GM23338 (cell line): ENCODE results near the gene PFKFB3.

Source experiments
- CREB1 ChIP-seq: fragments of 250-450 bp; sonication (Bioruptor Pico); IDR thresholded peaks from 2 replicates; pipeline ENCODE4 v1.5.0; 2020; ENCODE audit warnings: low read depth, mild to moderate bottlenecking, moderate library complexity
- ETS1 ChIP-seq: IDR thresholded peaks from 2 replicates; pipeline ENCODE4 v1.6.1; 2016; ENCODE audit warnings: antibody characterized with exemption
- EZH2 ChIP-seq: fragments of 200-600 bp; sonication (generic); IDR thresholded peaks from one replicate; pipeline ENCODE4 v1.8.0; 2017; ENCODE audit warnings: antibody characterized with exemption, mild to moderate bottlenecking, low read depth; ENCODE audit not compliant: unreplicated experiment
- EZH2phosphoT487 ChIP-seq: fragments of 200-600 bp; sonication (generic); IDR thresholded peaks from one replicate; pipeline ENCODE4 v1.8.1; 2018; ENCODE audit warnings: antibody characterized with exemption; ENCODE audit not compliant: unreplicated experiment
- JUNB ChIP-seq: IDR thresholded peaks from one replicate; pipeline ENCODE4 v1.6.1; 2016; ENCODE audit warnings: antibody characterized with exemption; ENCODE audit not compliant: unreplicated experiment
- POLR2AphosphoS5 ChIP-seq: IDR thresholded peaks from 2 replicates; pipeline ENCODE4 v1.6.1; 2016; ENCODE audit warnings: antibody characterized with exemption, low read depth
- REST ChIP-seq: IDR thresholded peaks from one replicate; pipeline ENCODE4 v1.6.1; 2018; ENCODE audit warnings: antibody characterized with exemption; ENCODE audit not compliant: unreplicated experiment
- STAT1 ChIP-seq: IDR thresholded peaks from one replicate; pipeline ENCODE4 v1.6.1; 2016; ENCODE audit warnings: antibody characterized with exemption; ENCODE audit not compliant: unreplicated experiment
- ZNF114 ChIP-seq: fragments of 250-450 bp; sonication (Bioruptor Pico); IDR thresholded peaks from 2 replicates; pipeline ENCODE4 v1.5.0; 2020; ENCODE audit warnings: mild to moderate bottlenecking, moderate library complexity
- ZNF331 ChIP-seq: fragments of 250-450 bp; sonication (Bioruptor Pico); IDR thresholded peaks from 2 replicates; pipeline ENCODE4 v1.5.0; 2020; ENCODE audit warnings: low read depth, mild to moderate bottlenecking, moderate library complexity
- TF ChIP-seq, protein P1 (sequence below), 2 experiments: fragments of 200-600 bp in 1 of 2; sonication (generic) in 1 of 2; conservative IDR thresholded peaks; 2 replicates each; pipeline versions ENCODE4 v1.5.1 to v1.6.1; 2016 to 2017; ENCODE audit warnings: antibody characterized with exemption in 2 of 2, low read depth in 2 of 2, mild to moderate bottlenecking in 2 of 2, moderate library complexity in 1 of 2

DNA sequence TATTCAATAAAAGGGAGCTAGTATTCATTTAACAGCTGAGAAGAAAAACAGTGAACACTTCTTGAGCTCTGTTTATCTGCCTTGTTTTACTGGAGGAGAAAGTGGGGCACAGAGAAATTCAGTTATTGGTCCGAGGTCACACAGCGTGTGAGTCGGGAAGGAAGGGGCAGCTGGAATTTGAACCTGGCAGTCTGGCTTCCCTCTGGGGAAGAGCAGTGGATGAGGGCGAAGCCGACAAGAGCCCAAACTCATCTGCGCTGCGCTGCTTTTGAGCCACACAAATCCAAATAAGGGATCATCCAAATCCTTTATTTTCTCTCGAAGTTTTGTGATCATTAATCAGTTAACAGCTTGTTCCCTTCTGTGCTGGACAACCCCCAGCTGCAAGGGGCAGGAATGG, 23.7 kb upstream of the PFKFB3 start:
- TF ChIP-seq, protein P1, sequence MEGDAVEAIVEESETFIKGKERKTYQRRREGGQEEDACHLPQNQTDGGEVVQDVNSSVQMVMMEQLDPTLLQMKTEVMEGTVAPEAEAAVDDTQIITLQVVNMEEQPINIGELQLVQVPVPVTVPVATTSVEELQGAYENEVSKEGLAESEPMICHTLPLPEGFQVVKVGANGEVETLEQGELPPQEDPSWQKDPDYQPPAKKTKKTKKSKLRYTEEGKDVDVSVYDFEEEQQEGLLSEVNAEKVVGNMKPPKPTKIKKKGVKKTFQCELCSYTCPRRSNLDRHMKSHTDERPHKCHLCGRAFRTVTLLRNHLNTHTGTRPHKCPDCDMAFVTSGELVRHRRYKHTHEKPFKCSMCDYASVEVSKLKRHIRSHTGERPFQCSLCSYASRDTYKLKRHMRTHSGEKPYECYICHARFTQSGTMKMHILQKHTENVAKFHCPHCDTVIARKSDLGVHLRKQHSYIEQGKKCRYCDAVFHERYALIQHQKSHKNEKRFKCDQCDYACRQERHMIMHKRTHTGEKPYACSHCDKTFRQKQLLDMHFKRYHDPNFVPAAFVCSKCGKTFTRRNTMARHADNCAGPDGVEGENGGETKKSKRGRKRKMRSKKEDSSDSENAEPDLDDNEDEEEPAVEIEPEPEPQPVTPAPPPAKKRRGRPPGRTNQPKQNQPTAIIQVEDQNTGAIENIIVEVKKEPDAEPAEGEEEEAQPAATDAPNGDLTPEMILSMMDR (conservative IDR thresholded peaks at IDR 0.05; ENCODE audit: low read depth in 2 of 2) = no peak
- TF ChIP-seq EZH2phosphoT487 = no peak
- TF ChIP-seq EZH2 = no peak
- TF ChIP-seq POLR2AphosphoS5 = no peak
- no peak for TF ChIP-seq ETS1
- no peak for TF ChIP-seq REST
- no peak for TF ChIP-seq STAT1
- no peak for TF ChIP-seq JUNB
- no peak for TF ChIP-seq CREB1 (CRISPR knock-in tag)
- no peak for TF ChIP-seq ZNF114 (CRISPR knock-in tag)
- TF ChIP-seq ZNF331 (CRISPR knock-in tag) = no peak
